Measurements from ENCODE around the gene EMX1.

DNA sequence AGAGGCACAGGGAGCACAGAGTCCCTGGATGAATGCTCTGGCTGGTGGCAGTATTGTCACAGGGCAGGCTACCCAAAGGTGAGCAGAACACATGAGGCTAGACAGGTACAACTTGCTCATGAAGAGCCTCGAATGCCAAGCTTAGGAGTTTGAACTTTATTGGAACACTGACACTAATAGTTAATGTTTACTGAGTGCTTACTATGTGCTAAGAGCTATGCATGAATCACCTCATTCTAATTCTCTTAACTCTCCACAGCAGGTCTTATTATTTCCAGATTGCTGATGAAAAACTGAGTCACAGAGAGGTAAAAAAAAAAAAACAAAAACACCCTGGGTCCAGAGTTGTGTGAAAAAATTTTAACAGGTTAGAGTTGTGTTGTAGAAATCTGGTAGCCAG lies 6.1 kb upstream of the EMX1 start:
- TF ChIP-seq, protein P1, sequence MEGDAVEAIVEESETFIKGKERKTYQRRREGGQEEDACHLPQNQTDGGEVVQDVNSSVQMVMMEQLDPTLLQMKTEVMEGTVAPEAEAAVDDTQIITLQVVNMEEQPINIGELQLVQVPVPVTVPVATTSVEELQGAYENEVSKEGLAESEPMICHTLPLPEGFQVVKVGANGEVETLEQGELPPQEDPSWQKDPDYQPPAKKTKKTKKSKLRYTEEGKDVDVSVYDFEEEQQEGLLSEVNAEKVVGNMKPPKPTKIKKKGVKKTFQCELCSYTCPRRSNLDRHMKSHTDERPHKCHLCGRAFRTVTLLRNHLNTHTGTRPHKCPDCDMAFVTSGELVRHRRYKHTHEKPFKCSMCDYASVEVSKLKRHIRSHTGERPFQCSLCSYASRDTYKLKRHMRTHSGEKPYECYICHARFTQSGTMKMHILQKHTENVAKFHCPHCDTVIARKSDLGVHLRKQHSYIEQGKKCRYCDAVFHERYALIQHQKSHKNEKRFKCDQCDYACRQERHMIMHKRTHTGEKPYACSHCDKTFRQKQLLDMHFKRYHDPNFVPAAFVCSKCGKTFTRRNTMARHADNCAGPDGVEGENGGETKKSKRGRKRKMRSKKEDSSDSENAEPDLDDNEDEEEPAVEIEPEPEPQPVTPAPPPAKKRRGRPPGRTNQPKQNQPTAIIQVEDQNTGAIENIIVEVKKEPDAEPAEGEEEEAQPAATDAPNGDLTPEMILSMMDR (IDR thresholded peaks at IDR 0.05): no peak
- no peak for TF ChIP-seq POLR2A (IDR thresholded peaks at IDR 0.05)
